Fibroblast of peridontal ligament (primary cell): ENCODE results near the gene BORCS8.
A peak's percentile ranks its signal among the peaks of the same experiment; 100 is the strongest.

Experiments used
- DNase-seq: peaks from one replicate; pipeline ENCODE4 v3.0.0-alpha.2; 2010; ENCODE audit errors: extremely low read depth

Gene BORCS8

GRCh38 chr19:19213426-19214158 lies 21.6 kb upstream of the BORCS8 start:
- no peak for DNase-seq

GRCh38 chr19:19212916-19213315 lies 21.0 kb upstream of the BORCS8 start:
- DNase-seq = no peak

- DNase-seq = no peak
These were observed 19.8 kb upstream of the BORCS8 start, which contains the start of gene NCAN for GRCh38 chr19:19211499-19212420. NCAN (plus strand) TSS chr19:19211958; CDS start chr19:19216954, 4,996 bp downstream.

- no peak for DNase-seq
These were observed 17.4 kb upstream of the BORCS8 start for GRCh38 chr19:19209372-19209771.

GRCh38 chr19:19207637-19208572 lies 16.0 kb upstream of the BORCS8 start:
- no peak for DNase-seq

- no peak for DNase-seq
These were observed 15.0 kb upstream of the BORCS8 start for GRCh38 chr19:19206938-19207337.

GRCh38 chr19:19205416-19206410 lies 13.8 kb upstream of the BORCS8 start:
- DNase-seq = no peak

- no peak for DNase-seq
These were observed 12.2 kb upstream of the BORCS8 start for GRCh38 chr19:19204181-19204580.

- peak; percentile 90 for DNase-seq
These were observed 11.3 kb upstream of the BORCS8 start, which contains the start of gene NR2C2AP for GRCh38 chr19:19203012-19203856. NR2C2AP (minus strand) TSS chr19:19203414; CDS start chr19:19203060, 354 bp downstream.

- DNase-seq = no peak
These were observed 10.7 kb upstream of the BORCS8 start for GRCh38 chr19:19202707-19203011.

- DNase-seq = no peak
These were observed 10.0 kb upstream of the BORCS8 start for GRCh38 chr19:19201697-19202630.

- no peak for DNase-seq
These were observed 2.0 kb upstream of the BORCS8 start for GRCh38 chr19:19193926-19194325.

- DNase-seq = no peak
These were observed 1.0 kb upstream of the BORCS8 start for GRCh38 chr19:19192910-19193423.

- DNase-seq = no peak
These were observed 229 bp downstream of the BORCS8 start for GRCh38 chr19:19191768-19192077.

GRCh38 chr19:19186742-19187141 lies 5.2 kb downstream of the BORCS8 start:
- no peak for DNase-seq

- peak; percentile 8 for DNase-seq
These were observed 5.9 kb downstream of the BORCS8 start for GRCh38 chr19:19185853-19186740.

- DNase-seq = no peak
These were observed 10.4 kb downstream of the BORCS8 start for GRCh38 chr19:19181488-19181998.
